Hepatocyte (in vitro differentiated cells): ENCODE data around the gene REV1. TPM values are rescaled to one million over a fixed set of nuclear protein-coding genes. Genes with fewer than 3 reads are reported as not detected.
"Not testable (repeated sequence)": the region's sequence is repeated elsewhere in the genome, so short reads cannot be mapped to it uniquely, and the experiment has no call there.

ENCODE experiments used
- DNase-seq: peaks from one replicate; pipeline ENCODE4 v3.0.0-alpha.2; 2016; ENCODE audit warnings: low spot score
- H2AFZ ChIP-seq: fragments of 200-600 bp; sonication (generic); 2 replicates; pipeline ENCODE4 v1.6.0; 2016; ENCODE audit warnings: antibody characterized with exemption, mild to moderate bottlenecking
- H3K27ac ChIP-seq: fragments of 200-600 bp; sonication (generic); 2 replicates; pipeline ENCODE4 v1.5.1; 2016; ENCODE audit warnings: mild to moderate bottlenecking
- H3K27me3 ChIP-seq: fragments of 200-600 bp; sonication (generic); 2 replicates; pipeline ENCODE4 v1.6.1; 2016
- H3K36me3 ChIP-seq: fragments of 200-600 bp; sonication (generic); replicated peaks from 2 replicates; pipeline ENCODE4 v1.5.1; 2016; ENCODE audit warnings: low read depth; ENCODE audit not compliant: insufficient read depth
- H3K4me1 ChIP-seq: fragments of 200-600 bp; sonication (generic); 2 replicates; pipeline ENCODE4 v1.5.1; 2016; ENCODE audit warnings: mild to moderate bottlenecking, moderate library complexity; ENCODE audit not compliant: insufficient read depth
- H3K4me2 ChIP-seq: fragments of 200-600 bp; sonication (generic); 2 replicates; pipeline ENCODE4 v1.6.0; 2016
- H3K4me3 ChIP-seq: fragments of 200-600 bp; sonication (generic); 2 replicates; pipeline ENCODE4 v1.5.1; 2016; ENCODE audit warnings: mild to moderate bottlenecking
- H3K79me2 ChIP-seq: fragments of 200-600 bp; sonication (generic); 2 replicates; pipeline ENCODE4 v1.6.0; 2017; ENCODE audit warnings: mild to moderate bottlenecking
- H3K9me2 ChIP-seq: fragments of 200-600 bp; sonication (generic); replicated peaks from 2 replicates; pipeline ENCODE4 v1.6.0; 2017; ENCODE audit warnings: mild to moderate bottlenecking; ENCODE audit not compliant: insufficient read depth
- H3K9me3 ChIP-seq: fragments of 200-600 bp; sonication (generic); 2 replicates; pipeline ENCODE4 v1.5.1; 2016; ENCODE audit warnings: low read depth, mild to moderate bottlenecking
- H4K20me1 ChIP-seq: fragments of 200-600 bp; sonication (generic); 2 replicates; pipeline ENCODE4 v1.6.0; 2016; ENCODE audit warnings: mild to moderate bottlenecking; ENCODE audit not compliant: insufficient read depth, poor library complexity, severe bottlenecking
- EZH2 ChIP-seq: fragments of 200-600 bp; sonication (generic); IDR thresholded peaks from 2 replicates; pipeline ENCODE4 v1.6.1; 2016; ENCODE audit warnings: antibody characterized with exemption, mild to moderate bottlenecking, borderline replicate concordance
- EZH2phosphoT487 ChIP-seq: fragments of 200-600 bp; sonication (generic); IDR thresholded peaks from one replicate; pipeline ENCODE4 v1.6.1; 2018; ENCODE audit warnings: antibody characterized with exemption, mild to moderate bottlenecking, low read depth, moderate library complexity; ENCODE audit not compliant: unreplicated experiment, severe bottlenecking
- WGBS: methylation state at CpG from one replicate; pipeline ENCODE4 v1.1.6; 2016; ENCODE audit warnings: low lambda C conversion rate; ENCODE audit errors: missing lambda C conversion rate; 5-methylcytosine and 5-hydroxymethylcytosine counted together
- polyA plus RNA-seq: library from polyadenylated mRNA; unstranded; fragments of >200 nt; fragmentation: Nextera tagmentation; extraction: Ambion mirVana; gene quantifications from 2 replicates; pipeline ENCODE4 v1.2.1, GENCODE V29; 2016
- total RNA-seq: library from RNA; depleted of rRNA; stranded (reverse); fragments of >200 nt; gene quantifications from 2 replicates; pipeline ENCODE4 v1.2.3, GENCODE V29; 2014
- TF ChIP-seq, protein P1 (sequence below): fragments of 200-600 bp; sonication (generic); IDR thresholded peaks from 2 replicates; pipeline ENCODE4 v1.5.1; 2016; ENCODE audit warnings: antibody characterized with exemption, mild to moderate bottlenecking; ENCODE audit not compliant: poor library complexity

Gene REV1
- total and polyA plus RNA-seq, 2 experiments from 2014 or later, result 25.9 to 31.2 TPM

DNA sequence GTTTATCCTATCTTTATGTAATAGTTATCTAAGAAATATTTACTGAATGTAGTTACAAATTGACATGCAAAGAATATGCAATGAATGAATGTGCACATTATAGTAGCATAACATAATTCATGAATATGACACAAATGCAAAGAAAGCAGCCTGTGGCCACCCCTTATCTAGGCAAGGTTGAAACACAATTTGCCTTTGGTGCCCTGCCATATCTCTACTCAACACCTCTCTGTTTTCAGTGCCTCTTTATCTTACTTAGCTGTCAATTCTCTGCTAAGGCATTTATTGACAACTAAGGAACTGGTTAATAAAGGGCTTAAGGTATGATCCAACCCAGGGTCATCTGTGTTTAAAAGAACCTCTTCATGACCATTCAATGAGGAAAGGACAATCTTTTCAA lies 18.9 kb downstream of the REV1 start:
- DNase-seq, result no peak
- peaks cover 44% of the 10 kb centered on the region for H3K4me1 ChIP-seq
- peaks cover 98% of the 10 kb centered on the region for H3K79me2 ChIP-seq

DNA sequence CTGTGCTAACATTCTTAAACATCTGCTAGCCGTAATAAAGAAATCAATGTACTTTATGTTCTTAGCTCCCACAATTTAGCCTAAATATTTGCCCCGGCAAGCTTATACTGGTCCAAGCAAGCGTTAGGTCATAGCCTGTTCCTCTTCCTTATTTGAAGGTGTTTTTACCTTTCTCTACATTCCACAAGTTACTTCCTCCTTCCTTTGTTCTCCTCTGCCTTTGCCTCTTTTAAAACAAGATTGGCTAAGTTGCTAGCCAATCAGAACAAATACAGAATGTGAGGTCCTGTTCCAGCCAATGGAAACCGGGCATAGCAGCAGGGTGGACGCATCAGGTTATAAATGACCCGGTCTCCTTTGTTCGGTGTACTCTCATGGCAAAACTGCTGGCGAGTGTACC lies 19.4 kb downstream of the REV1 start:
- not testable (repeated sequence) for H3K9me3 ChIP-seq, DNase-seq, H2AFZ ChIP-seq, H3K36me3 ChIP-seq, H3K4me2 ChIP-seq, H3K27me3 ChIP-seq, H3K9me2 ChIP-seq, H3K4me3 ChIP-seq
- Histone ChIP-seq H3K79me2 (peaks cover 98% of the 10 kb centered on the region), H3K27ac (peak overlapping the region; percentile 1), H3K4me1 (peaks cover 42% of the 10 kb centered on the region), H4K20me1 (peaks cover 45% of the 10 kb centered on the region)
- 97% methylated on average over 8 of the region's 8 CpGs for WGBS

More for the DNA sequence above, 18.9 kb downstream of the REV1 start:
- Histone ChIP-seq H3K9me3 (no peaks in the 10 kb centered on the region), H2AFZ (no peak overlapping the region), H3K27ac (peak overlapping the region; percentile 1), H3K36me3 (no peaks in the 10 kb centered on the region), H3K4me3 (no peak overlapping the region), H3K9me2 (no peaks in the 10 kb centered on the region), H4K20me1 (peaks cover 50% of the 10 kb centered on the region), H3K27me3 (no peaks in the 10 kb centered on the region), H3K4me2 (no peak overlapping the region)
- TF ChIP-seq, protein P1, sequence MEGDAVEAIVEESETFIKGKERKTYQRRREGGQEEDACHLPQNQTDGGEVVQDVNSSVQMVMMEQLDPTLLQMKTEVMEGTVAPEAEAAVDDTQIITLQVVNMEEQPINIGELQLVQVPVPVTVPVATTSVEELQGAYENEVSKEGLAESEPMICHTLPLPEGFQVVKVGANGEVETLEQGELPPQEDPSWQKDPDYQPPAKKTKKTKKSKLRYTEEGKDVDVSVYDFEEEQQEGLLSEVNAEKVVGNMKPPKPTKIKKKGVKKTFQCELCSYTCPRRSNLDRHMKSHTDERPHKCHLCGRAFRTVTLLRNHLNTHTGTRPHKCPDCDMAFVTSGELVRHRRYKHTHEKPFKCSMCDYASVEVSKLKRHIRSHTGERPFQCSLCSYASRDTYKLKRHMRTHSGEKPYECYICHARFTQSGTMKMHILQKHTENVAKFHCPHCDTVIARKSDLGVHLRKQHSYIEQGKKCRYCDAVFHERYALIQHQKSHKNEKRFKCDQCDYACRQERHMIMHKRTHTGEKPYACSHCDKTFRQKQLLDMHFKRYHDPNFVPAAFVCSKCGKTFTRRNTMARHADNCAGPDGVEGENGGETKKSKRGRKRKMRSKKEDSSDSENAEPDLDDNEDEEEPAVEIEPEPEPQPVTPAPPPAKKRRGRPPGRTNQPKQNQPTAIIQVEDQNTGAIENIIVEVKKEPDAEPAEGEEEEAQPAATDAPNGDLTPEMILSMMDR, result no peak
- no peak for TF ChIP-seq EZH2
- no peak for TF ChIP-seq EZH2phosphoT487

DNA sequence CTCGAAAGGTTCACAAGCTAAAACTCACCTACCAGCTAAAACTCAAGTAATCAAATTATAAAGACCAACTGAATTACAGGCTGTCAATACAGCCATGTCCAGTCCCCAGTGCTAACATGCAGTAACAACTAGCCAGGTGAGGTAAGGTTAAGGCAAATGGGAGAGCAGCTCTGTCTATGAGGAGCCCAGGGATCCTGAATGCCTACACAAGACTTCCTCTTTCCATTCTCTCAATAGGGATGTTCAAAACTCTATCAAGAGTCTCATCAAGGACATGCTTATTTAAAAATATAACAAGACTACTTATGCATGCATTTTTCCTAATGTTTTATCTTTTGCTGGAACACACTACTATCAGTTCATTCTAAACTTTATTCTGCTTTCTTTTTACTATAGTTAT lies 20.4 kb downstream of the REV1 start:
- Histone ChIP-seq H3K27me3 (no peaks in the 10 kb centered on the region), H4K20me1 (peaks cover 47% of the 10 kb centered on the region), H3K4me3 (no peak overlapping the region), H2AFZ (no peak overlapping the region), H3K27ac (no peak overlapping the region), H3K9me3 (no peaks in the 10 kb centered on the region), H3K4me1 (peaks cover 33% of the 10 kb centered on the region), H3K36me3 (no peaks in the 10 kb centered on the region), H3K79me2 (peaks cover 98% of the 10 kb centered on the region), H3K4me2 (no peak overlapping the region), H3K9me2 (no peaks in the 10 kb centered on the region)
- TF ChIP-seq, protein P1, result no peak
- TF ChIP-seq EZH2, result no peak
- no peak for TF ChIP-seq EZH2phosphoT487
- no peak for DNase-seq
- WGBS, result 95% methylated on average over 1 of the region's 1 CpG

DNA sequence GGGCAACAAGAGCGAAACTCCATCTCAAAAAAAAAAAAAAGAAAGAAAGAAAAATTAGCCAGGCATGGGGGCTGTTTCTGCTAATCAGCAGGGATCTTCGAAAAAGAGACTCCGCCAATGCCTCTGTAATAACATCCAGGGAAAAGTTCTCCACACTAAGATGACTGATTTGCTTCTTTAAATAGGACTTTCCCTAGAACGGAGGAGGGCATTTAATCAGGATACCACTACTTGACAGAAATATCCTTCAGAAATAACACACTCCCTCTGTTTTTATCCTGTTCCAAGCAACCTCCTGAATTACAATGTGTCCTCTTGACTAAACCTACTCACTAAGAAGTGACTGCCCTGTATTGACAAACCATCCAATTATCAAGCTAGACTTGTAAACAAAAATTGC lies 21.7 kb downstream of the REV1 start:
- H4K20me1 ChIP-seq, result peaks cover 45% of the 10 kb centered on the region
- TF ChIP-seq, protein P1, result no peak
- TF ChIP-seq EZH2 (no peak), EZH2phosphoT487 (no peak)

More for the DNA sequence above, 21.7 kb downstream of the REV1 start:
- WGBS, result 88% methylated on average over 4 of the region's 4 CpGs
- no peak overlapping the region for H3K27ac ChIP-seq
- no peaks in the 10 kb centered on the region for H3K27me3 ChIP-seq
- H3K4me1 ChIP-seq, result peaks cover 25% of the 10 kb centered on the region
- H2AFZ ChIP-seq, result no peak overlapping the region
- peaks cover 98% of the 10 kb centered on the region for H3K79me2 ChIP-seq
- no peak for DNase-seq
- no peak overlapping the region for H3K4me3 ChIP-seq
- H3K9me3 ChIP-seq, result no peaks in the 10 kb centered on the region
- H3K36me3 ChIP-seq, result no peaks in the 10 kb centered on the region
- H3K4me2 ChIP-seq, result no peak overlapping the region
- no peaks in the 10 kb centered on the region for H3K9me2 ChIP-seq
